DMS153 (cell line): ENCODE results near the gene MRPS6.

Experiments
- DNase-seq: peaks from one replicate; lab custom pipeline; 2025; lab: John Stamatoyannopoulos, UW

The MRPS6 gene

DNA sequence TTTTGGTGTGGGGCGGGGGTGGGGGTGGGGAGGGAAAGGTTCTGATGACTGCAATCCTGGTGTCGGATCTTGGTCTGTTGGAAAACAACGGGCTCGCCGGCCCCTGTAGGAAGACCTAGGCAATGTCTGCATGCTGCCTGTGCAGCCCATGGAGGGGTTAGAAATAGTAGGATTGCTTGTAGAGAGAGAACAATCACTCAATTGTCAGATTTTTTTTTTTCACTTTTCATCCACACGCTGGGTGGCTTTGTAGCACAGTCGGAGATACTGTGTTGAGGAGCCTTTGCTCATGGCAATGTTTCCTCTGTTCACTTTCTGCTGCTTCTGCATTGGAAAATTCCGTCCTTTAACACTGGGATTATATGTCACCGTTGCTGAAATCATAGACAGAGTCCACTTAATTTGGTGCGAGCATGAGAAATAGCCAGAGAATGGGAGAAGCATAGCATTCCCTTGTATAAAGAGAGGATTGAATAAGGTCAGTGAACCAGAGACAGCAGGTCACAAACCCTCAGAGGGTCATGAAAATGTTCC lies 107.5 kb downstream of the MRPS6 start:
- DNase-seq = no peak

DNA sequence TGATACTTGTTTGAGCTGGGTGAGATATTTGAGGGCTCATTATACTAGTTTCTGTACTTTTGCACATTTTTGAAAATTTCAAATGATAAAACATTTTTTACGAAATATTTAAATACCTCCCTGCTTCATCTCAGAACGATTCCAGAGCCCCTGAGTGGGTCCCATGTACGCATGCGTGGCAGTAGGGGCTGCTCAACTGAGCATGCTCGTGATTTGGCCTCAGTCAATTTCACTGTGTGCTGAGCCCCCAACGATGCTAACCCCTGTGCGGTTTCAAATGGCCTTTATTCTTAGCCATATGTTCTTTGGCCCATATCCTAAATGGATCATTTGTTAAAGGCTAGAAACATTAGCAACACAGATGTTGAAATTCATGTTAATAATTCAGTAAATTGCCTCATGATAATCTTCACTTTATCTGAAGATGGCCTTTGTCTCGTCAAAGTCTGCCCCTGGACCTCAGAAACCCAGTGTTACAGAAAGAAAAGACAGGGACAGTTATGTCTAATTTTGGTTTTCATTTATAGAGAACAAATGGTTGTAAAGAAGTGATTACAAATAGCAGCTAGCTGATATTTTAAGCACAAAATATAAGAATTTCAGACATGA lies 108.2 kb downstream of the MRPS6 start:
- DNase-seq = no peak

DNA sequence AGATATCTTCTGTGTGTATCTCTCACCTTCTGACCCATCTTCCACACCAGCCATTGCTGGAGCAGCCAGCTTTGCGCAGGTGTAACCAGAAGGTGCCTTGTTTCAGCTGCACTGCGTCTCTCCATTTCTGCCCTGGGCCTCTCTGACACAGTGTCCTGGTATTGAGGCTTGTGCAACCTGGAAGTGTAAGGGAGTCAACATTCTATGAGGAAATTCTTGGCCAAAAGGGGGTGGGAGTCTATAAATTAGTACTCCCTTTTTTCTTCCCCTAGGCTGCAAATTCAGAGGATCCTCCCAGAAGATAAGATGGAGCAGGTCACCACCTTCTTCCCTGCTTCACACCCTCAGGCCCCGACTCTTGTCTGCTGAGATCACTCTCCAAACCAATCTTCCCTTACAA lies 109.1 kb downstream of the MRPS6 start:
- DNase-seq = no peak

- no peak for DNase-seq
Measured at GRCh38 chr21:34183331-34183928, 110.1 kb downstream of the MRPS6 start.

- DNase-seq = no peak
Measured at GRCh38 chr21:34184232-34184631, 110.9 kb downstream of the MRPS6 start.

DNA sequence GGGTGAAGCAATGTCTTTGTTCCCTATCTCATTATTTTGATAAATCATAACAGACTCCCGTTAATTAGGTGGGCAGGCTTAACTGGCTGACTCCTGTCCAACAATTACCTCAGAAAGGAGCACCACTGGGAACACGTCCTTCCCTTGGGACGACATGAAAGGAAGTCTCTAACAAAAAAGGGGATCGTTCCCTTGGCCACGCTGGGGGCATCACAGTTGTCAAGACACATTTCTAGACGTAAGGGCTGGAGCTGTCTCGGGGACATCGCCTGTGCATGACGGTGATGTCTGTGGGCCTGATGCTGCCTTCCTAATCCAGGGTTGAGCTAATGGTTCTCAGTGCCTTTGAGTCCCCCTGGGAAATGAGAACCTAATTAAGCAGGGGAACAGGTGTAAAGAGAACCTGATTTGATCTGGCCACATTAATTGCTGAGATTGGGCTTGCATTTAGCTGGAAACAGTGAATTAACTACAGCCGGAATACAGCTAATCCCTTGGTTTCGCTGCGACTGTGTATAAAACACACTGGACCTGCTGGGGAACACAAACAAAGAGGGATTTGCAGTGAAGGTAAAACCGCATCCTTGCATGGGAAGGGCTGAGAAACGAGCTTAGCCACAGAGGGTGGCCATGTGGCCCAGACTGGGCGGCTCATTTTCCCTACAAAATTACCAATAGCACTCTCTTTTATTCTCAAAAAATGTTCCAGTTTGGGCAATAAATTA lies 111.8 kb downstream of the MRPS6 start:
- DNase-seq = no peak

DNA sequence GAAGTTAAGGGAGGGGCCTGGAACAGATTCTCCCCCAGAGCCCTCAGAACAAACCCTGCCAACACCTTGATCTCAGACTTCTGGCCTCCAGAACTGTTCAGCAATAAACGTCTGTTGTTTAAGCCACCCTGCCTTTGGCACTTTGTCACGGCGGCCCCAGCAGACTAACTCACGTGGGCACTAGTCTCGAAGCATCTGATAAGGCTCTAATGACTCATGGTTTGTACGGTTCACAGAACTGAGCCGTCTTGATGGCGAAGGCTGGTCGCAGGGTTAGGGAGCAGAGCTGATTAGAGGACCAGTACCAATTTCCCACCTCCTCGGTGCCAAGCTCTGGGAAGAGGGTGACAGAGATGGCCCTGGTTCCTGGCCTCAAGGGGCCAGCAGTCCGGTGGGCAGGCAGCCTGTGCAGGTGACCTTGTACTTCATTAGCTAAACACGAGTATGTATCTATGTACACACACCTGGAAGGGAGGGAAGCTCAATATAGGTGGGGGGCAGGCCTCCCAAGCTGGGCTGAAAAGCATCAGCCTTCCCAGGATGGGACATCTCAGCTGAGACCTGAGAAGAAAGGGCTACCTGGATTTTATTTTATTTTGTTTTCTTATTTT lies 112.8 kb downstream of the MRPS6 start:
- DNase-seq = no peak

- no peak for DNase-seq
Measured at GRCh38 chr21:34187935-34188334, 114.6 kb downstream of the MRPS6 start.

GRCh38 chr21:34189506-34189905 lies 116.1 kb downstream of the MRPS6 start:
- no peak for DNase-seq

- DNase-seq = no peak
Measured at GRCh38 chr21:34190576-34191321, 117.4 kb downstream of the MRPS6 start.

GRCh38 chr21:34191876-34192275 lies 118.5 kb downstream of the MRPS6 start:
- DNase-seq = no peak
